DOHH2 (cell line): ENCODE results near the gene E2F4.

Experiments used
- H3F3A ChIP-seq: fragments of 200-600 bp; sonication (generic), shearing (Covaris generic); 2 replicates; pipeline ENCODE4 v1.6.0; 2016; ENCODE audit warnings: antibody characterized with exemption, mild to moderate bottlenecking; ENCODE audit not compliant: control insufficient read depth, insufficient read depth
- H3K27ac ChIP-seq: fragments of 200-600 bp; sonication (generic); 2 replicates; pipeline ENCODE4 v1.5.1; 2014; ENCODE audit warnings: low read depth, mild to moderate bottlenecking, low read length, moderate library complexity
- H3K27me3 ChIP-seq: fragments of 200-600 bp; sonication (generic); 2 replicates; pipeline ENCODE4 v1.6.1; 2014; ENCODE audit warnings: mild to moderate bottlenecking, low read length, mixed read lengths; ENCODE audit not compliant: control insufficient read depth
- H3K36me3 ChIP-seq: fragments of 200-600 bp; sonication (generic); 2 replicates; pipeline ENCODE4 v1.6.1; 2014; ENCODE audit warnings: mild to moderate bottlenecking, low read length, moderate library complexity, mixed read lengths; ENCODE audit not compliant: control insufficient read depth
- H3K4me1 ChIP-seq: fragments of 200-600 bp; sonication (generic); 2 replicates; pipeline ENCODE4 v1.6.1; 2014; ENCODE audit warnings: mild to moderate bottlenecking, low read length, mixed read lengths; ENCODE audit not compliant: control insufficient read depth
- H3K4me2 ChIP-seq: fragments of 200-600 bp; sonication (generic); 2 replicates; pipeline ENCODE4 v1.6.0; 2014; ENCODE audit warnings: mild to moderate bottlenecking, low read length, moderate library complexity
- H3K4me3 ChIP-seq: fragments of 200-600 bp; sonication (generic); 2 replicates; pipeline ENCODE4 v1.5.1; 2014; ENCODE audit warnings: mild to moderate bottlenecking, low read length, mixed read lengths
- H3K79me2 ChIP-seq: fragments of 200-600 bp; sonication (generic); 2 replicates; pipeline ENCODE4 v1.6.1; 2014; ENCODE audit warnings: mild to moderate bottlenecking, low read length, mixed read lengths; ENCODE audit not compliant: control insufficient read depth
- H3K9me2 ChIP-seq: fragments of 200-600 bp; sonication (generic); replicated peaks from 2 replicates; pipeline ENCODE4 v1.6.1; 2014; ENCODE audit warnings: mild to moderate bottlenecking, low read length, mixed read lengths; ENCODE audit not compliant: control insufficient read depth
- H3K9me3 ChIP-seq: fragments of 200-600 bp; sonication (generic); 2 replicates; pipeline ENCODE4 v1.6.1; 2014; ENCODE audit warnings: antibody characterized with exemption, low read length, mixed read lengths; ENCODE audit not compliant: control insufficient read depth, insufficient read depth
- H4K20me1 ChIP-seq: fragments of 200-600 bp; sonication (generic); 2 replicates; pipeline ENCODE4 v1.6.0; 2014; ENCODE audit warnings: low read depth, mild to moderate bottlenecking, antibody characterized with exemption, low read length, moderate library complexity; ENCODE audit not compliant: control insufficient read depth, insufficient read depth
- EZH2phosphoT487 ChIP-seq: fragments of 200-600 bp; sonication (generic); IDR thresholded peaks from 2 replicates; pipeline ENCODE4 v1.6.1; 2017; ENCODE audit warnings: borderline replicate concordance, mild to moderate bottlenecking, antibody characterized with exemption, low read length, moderate library complexity, mixed read lengths
- TF ChIP-seq, protein P1 (sequence below): fragments of 200-600 bp; sonication (generic); IDR thresholded peaks from one replicate; pipeline ENCODE4 v1.5.1; 2014; ENCODE audit warnings: antibody characterized with exemption, mild to moderate bottlenecking, low read depth, low read length; ENCODE audit not compliant: poor library complexity, severe bottlenecking

Gene E2F4

GRCh38 chr16:67200491-67200890, 8.5 kb downstream of the E2F4 start:
- Histone ChIP-seq H3K36me3 (peaks cover 78% of the 10 kb centered on the region), H3K4me2 (no peak overlapping the region)

DNA sequence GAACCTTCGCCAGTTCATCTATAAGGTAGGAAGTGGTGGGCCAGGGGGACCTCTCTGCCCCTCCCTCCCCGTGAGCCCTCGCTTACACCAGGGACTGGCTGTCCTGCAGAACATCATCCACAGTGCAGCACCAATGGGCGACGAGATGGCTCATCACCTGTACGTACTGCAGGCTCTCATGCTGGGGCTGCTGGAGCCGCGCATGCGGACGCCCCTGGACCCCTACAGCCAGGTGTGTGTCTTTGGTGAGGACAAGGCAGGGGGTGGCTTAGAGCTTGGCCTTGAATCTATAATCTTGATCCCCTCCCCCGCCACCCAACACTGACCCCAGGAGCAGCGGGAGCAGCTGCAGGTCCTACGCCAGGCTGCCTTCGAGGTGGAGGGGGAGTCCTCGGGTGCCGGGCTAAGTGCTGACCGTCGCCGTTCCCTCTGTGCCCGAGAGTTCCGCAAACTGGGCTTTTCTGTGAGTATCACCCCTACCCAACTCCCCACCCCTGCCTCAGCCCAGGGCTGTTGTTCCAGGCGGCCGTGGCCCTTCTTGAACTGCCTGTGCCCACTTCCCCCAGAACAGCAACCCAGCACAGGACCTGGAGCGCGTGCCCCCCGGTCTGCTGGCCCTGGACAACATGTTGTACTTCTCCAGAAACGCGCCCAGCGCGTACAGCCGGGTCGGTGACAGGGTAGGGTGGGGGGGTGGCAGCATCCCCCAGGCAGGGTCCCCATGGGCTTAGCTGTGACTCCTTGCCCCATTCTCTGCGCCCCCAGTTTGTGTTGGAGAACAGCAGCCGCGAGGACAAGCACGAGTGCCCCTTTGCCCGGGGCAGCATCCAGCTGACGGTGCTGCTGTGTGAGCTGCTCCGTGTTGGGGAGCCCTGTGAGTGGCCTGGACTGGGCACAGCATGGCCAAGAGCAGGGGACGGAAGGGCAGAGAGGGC, 9.7 kb downstream of the E2F4 start:
- H3K36me3 ChIP-seq: peaks cover 66% of the 10 kb centered on the region
- no peak overlapping the region for H3K4me2 ChIP-seq
- H3K9me3 ChIP-seq: no peaks in the 10 kb centered on the region
- H4K20me1 ChIP-seq: no peaks in the 10 kb centered on the region
- H3K4me1 ChIP-seq: no peaks in the 10 kb centered on the region
- H3K27me3 ChIP-seq: no peaks in the 10 kb centered on the region
- no peaks in the 10 kb centered on the region; the same call in 1 of the 2 replicates for H3F3A ChIP-seq
- no peak overlapping the region for H3K4me3 ChIP-seq
- no peak for TF ChIP-seq EZH2phosphoT487
- TF ChIP-seq, protein P1, sequence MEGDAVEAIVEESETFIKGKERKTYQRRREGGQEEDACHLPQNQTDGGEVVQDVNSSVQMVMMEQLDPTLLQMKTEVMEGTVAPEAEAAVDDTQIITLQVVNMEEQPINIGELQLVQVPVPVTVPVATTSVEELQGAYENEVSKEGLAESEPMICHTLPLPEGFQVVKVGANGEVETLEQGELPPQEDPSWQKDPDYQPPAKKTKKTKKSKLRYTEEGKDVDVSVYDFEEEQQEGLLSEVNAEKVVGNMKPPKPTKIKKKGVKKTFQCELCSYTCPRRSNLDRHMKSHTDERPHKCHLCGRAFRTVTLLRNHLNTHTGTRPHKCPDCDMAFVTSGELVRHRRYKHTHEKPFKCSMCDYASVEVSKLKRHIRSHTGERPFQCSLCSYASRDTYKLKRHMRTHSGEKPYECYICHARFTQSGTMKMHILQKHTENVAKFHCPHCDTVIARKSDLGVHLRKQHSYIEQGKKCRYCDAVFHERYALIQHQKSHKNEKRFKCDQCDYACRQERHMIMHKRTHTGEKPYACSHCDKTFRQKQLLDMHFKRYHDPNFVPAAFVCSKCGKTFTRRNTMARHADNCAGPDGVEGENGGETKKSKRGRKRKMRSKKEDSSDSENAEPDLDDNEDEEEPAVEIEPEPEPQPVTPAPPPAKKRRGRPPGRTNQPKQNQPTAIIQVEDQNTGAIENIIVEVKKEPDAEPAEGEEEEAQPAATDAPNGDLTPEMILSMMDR: no peak
- peaks cover 4% of the 10 kb centered on the region; the same call in 1 of the 2 replicates for H3K79me2 ChIP-seq
- H3K9me2 ChIP-seq: no peaks in the 10 kb centered on the region
- H3K27ac ChIP-seq: no peak overlapping the region

More at GRCh38 chr16:67200491-67200890, 8.5 kb downstream of the E2F4 start:
- Histone ChIP-seq H3K27ac (no peak overlapping the region), H3K4me1 (no peaks in the 10 kb centered on the region), H3K4me3 (no peak overlapping the region), H3K79me2 (peaks cover 4% of the 10 kb centered on the region; the same call in 1 of the 2 replicates), H3K9me3 (no peaks in the 10 kb centered on the region), H3K27me3 (no peaks in the 10 kb centered on the region), H3K9me2 (no peaks in the 10 kb centered on the region), H3F3A (no peaks in the 10 kb centered on the region; the same call in 1 of the 2 replicates), H4K20me1 (peaks cover 3% of the 10 kb centered on the region; the same call in 1 of the 2 replicates)
- no peak for TF ChIP-seq EZH2phosphoT487
- TF ChIP-seq, protein P1: no peak

DNA sequence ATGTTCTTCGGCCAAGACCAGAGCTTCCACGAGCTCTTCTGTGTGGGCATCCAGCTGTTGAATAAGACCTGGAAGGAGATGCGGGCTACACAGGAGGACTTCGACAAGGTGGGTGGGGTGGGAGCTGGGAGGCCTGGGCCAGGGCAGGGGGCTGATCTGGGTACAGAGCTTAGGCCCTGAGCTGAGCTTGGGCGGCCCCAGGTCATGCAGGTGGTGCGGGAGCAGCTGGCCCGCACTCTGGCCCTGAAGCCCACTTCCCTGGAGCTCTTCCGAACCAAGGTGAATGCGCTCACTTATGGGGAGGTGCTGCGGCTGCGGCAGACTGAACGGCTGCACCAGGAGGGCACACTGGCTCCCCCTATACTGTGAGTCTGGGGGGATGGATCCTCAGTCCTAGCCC, 10.5 kb downstream of the E2F4 start:
- Histone ChIP-seq H3K27ac (no peak overlapping the region), H3F3A (no peaks in the 10 kb centered on the region; the same call in 1 of the 2 replicates), H3K36me3 (peaks cover 59% of the 10 kb centered on the region), H3K4me1 (no peaks in the 10 kb centered on the region), H3K4me2 (no peak overlapping the region), H3K9me2 (no peaks in the 10 kb centered on the region), H3K79me2 (no peaks in the 10 kb centered on the region), H3K27me3 (no peaks in the 10 kb centered on the region), H4K20me1 (no peaks in the 10 kb centered on the region), H3K9me3 (no peaks in the 10 kb centered on the region), H3K4me3 (no peak overlapping the region)
- no peak for TF ChIP-seq EZH2phosphoT487
- TF ChIP-seq, protein P1: no peak
